Endodermal cell (in vitro differentiated cells): ENCODE data around the gene ZSWIM6. TPM values are rescaled to one million over a fixed set of nuclear protein-coding genes. Genes with fewer than 3 reads are reported as not detected.
A peak's percentile ranks its signal among the peaks of the same experiment; 100 is the strongest.

ENCODE experiments used
- DNase-seq: peaks from one replicate; pipeline ENCODE4 v3.0.0-alpha.2; 2017
- H3K27ac ChIP-seq: 2 replicates; pipeline ENCODE4 v1.5.1; 2013; ENCODE audit warnings: mild to moderate bottlenecking, low read depth, low read length, moderate library complexity
- H3K27me3 ChIP-seq: 2 replicates; pipeline ENCODE4 v1.6.1; 2013; ENCODE audit warnings: mild to moderate bottlenecking, low read length, moderate library complexity; ENCODE audit not compliant: insufficient read depth, control insufficient read depth, poor library complexity, severe bottlenecking
- H3K36me3 ChIP-seq: 2 replicates; pipeline ENCODE4 v1.7.0; 2013; ENCODE audit warnings: mild to moderate bottlenecking, low read length, moderate library complexity; ENCODE audit not compliant: control insufficient read depth, insufficient read depth
- H3K4me1 ChIP-seq: one replicate; pipeline ENCODE4 v1.7.0; 2013; ENCODE audit warnings: low read length; ENCODE audit not compliant: control insufficient read depth, insufficient read depth
- H3K4me3 ChIP-seq: 2 replicates; pipeline ENCODE4 v1.5.1; 2013; ENCODE audit warnings: mild to moderate bottlenecking, low read length, moderate library complexity
- H3K9ac ChIP-seq: 2 replicates; pipeline ENCODE4 v1.6.1; 2013; ENCODE audit warnings: mild to moderate bottlenecking, low read length, moderate library complexity; ENCODE audit not compliant: poor library complexity, severe bottlenecking; ENCODE audit errors: extremely low read depth
- H3K9me3 ChIP-seq: 2 replicates; pipeline ENCODE4 v1.6.1; 2013; ENCODE audit warnings: mild to moderate bottlenecking, low read length, moderate library complexity; ENCODE audit not compliant: control insufficient read depth
- H3K27ac Mint-ChIP-seq: 2 replicates; pipeline ENCODE4 v1.8.0; 2020; ENCODE audit warnings: mixed read lengths
- H3K27me3 Mint-ChIP-seq: 2 replicates; pipeline ENCODE4 v1.8.0; 2021; ENCODE audit warnings: mild to moderate bottlenecking, mixed read lengths; ENCODE audit not compliant: insufficient read depth
- H3K36me3 Mint-ChIP-seq: 2 replicates; pipeline ENCODE4 v1.8.0; 2020; ENCODE audit warnings: low read depth, mixed read lengths
- H3K4me1 Mint-ChIP-seq: 2 replicates; pipeline ENCODE4 v1.8.0; 2020; ENCODE audit warnings: mixed read lengths
- H3K4me3 Mint-ChIP-seq: 2 replicates; pipeline ENCODE4 v1.8.0; 2020; ENCODE audit warnings: mild to moderate bottlenecking, moderate library complexity, mixed read lengths
- H3K9me3 Mint-ChIP-seq: 2 replicates; pipeline ENCODE4 v1.8.0; 2020; ENCODE audit warnings: mild to moderate bottlenecking, mixed read lengths
- WGBS, 2 experiments: methylation state at CpG; one replicate each; pipeline versions ENCODE4 v1.1.5 to v1.1.7; 2013; ENCODE audit warnings: missing lambda C conversion rate in 2 of 2, mixed read lengths in 1 of 2; ENCODE audit not compliant: insufficient coverage in 1 of 2, insufficient read length in 1 of 2; 5-methylcytosine and 5-hydroxymethylcytosine counted together
- total RNA-seq, 2 donors: library from RNA; stranded (reverse); fragmentation: NEBNext Ultra II Directional in 1 of 2; extraction: Animal tissue kit (Norgen Biotek cat#: 25700) in 1 of 2; gene quantifications; 2 replicates in 1 of 2; 3 replicates in 1 of 2; pipeline ENCODE4 v1.2.1, GENCODE V29; 2021
- TF ChIP-seq, protein P1 (sequence below): fragments of 200-600 bp; sonication (generic); conservative IDR thresholded peaks from 2 replicates; pipeline ENCODE4 v1.5.0; 2021; ENCODE audit warnings: antibody characterized with exemption, mild to moderate bottlenecking

The ZSWIM6 gene
- total RNA-seq, 2 donors from 2014 or later, result 18.1 to 18.8 TPM

DNA sequence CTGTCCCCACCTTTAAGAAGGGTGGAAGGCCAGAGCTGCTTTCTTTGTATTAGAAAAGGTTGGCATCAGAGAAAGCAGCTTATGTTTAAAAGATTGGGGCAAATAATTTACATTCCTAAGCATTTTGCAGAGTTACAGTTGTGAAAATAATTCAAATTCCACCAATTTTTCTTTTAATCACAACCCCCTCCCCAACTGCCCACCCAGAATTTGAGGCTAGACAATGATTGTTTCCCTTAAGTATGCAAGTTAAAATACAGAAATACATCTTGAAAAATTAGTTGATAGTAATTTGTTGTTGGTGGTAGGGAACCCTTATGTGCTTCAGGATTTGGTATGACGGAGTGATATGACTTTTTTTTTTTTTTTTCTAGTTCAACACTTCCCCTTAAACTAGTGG is 133.0 kb downstream of the ZSWIM6 start:
- no peak overlapping the region for H3K9ac ChIP-seq
- TF ChIP-seq, protein P1, sequence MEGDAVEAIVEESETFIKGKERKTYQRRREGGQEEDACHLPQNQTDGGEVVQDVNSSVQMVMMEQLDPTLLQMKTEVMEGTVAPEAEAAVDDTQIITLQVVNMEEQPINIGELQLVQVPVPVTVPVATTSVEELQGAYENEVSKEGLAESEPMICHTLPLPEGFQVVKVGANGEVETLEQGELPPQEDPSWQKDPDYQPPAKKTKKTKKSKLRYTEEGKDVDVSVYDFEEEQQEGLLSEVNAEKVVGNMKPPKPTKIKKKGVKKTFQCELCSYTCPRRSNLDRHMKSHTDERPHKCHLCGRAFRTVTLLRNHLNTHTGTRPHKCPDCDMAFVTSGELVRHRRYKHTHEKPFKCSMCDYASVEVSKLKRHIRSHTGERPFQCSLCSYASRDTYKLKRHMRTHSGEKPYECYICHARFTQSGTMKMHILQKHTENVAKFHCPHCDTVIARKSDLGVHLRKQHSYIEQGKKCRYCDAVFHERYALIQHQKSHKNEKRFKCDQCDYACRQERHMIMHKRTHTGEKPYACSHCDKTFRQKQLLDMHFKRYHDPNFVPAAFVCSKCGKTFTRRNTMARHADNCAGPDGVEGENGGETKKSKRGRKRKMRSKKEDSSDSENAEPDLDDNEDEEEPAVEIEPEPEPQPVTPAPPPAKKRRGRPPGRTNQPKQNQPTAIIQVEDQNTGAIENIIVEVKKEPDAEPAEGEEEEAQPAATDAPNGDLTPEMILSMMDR, result no peak
- H3K4me1 ChIP-seq, result no peaks in the 10 kb centered on the region
- H3K27me3 ChIP-seq, result no peaks in the 10 kb centered on the region
- no peak overlapping the region for H3K4me3 ChIP-seq
- no peaks in the 10 kb centered on the region for H3K9me3 Mint-ChIP-seq
- H3K4me1 Mint-ChIP-seq, result peaks cover 16% of the 10 kb centered on the region
- DNase-seq, result no peak
- no peaks in the 10 kb centered on the region for H3K9me3 ChIP-seq
- H3K36me3 ChIP-seq, result no peaks in the 10 kb centered on the region
- no CpG with 5 or more reads among the region's 1 CpG for WGBS, 2 experiments
- H3K36me3 Mint-ChIP-seq, result no peaks in the 10 kb centered on the region
- no peaks in the 10 kb centered on the region for H3K27me3 Mint-ChIP-seq
- no peak overlapping the region for H3K27ac ChIP-seq
- H3K27ac Mint-ChIP-seq, result peak overlapping the region; percentile 53
- no peak overlapping the region for H3K4me3 Mint-ChIP-seq

DNA sequence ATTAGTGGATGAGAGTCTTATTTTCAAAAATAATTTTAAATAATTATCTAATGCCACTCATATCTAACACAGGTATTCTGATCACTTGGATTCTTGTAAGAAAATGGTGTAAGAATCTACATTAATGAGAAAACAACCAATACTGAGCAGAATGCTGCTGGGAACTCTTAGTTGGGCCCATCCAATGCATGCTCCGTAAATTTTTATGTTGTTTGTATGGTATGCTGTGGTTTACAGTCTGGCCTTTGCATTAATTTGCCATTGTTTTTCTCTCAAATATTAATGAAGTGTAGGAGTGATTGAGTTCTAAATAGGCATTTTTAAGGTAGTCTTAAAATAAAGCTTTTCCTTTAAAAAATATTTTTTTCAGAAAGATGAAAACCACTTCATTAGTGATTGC is 133.4 kb downstream of the ZSWIM6 start:
- Histone ChIP-seq H3K36me3 (no peaks in the 10 kb centered on the region), H3K27ac (no peak overlapping the region), H3K4me3 (no peak overlapping the region), H3K4me1 (no peaks in the 10 kb centered on the region), H3K27me3 (no peaks in the 10 kb centered on the region), H3K9me3 (no peaks in the 10 kb centered on the region), H3K9ac (no peak overlapping the region)
- Mint-ChIP-seq H3K9me3 (no peaks in the 10 kb centered on the region), H3K36me3 (peaks cover 2% of the 10 kb centered on the region), H3K27me3 (no peaks in the 10 kb centered on the region), H3K27ac (no peak overlapping the region), H3K4me1 (peaks cover 16% of the 10 kb centered on the region), H3K4me3 (no peak overlapping the region)
- no peak for DNase-seq
- TF ChIP-seq, protein P1, result no peak
- WGBS, 2 experiments, result 95% methylated on average over 1 of the region's 1 CpG; no CpG with 5 or more reads in 1 of the 2 experiments

DNA sequence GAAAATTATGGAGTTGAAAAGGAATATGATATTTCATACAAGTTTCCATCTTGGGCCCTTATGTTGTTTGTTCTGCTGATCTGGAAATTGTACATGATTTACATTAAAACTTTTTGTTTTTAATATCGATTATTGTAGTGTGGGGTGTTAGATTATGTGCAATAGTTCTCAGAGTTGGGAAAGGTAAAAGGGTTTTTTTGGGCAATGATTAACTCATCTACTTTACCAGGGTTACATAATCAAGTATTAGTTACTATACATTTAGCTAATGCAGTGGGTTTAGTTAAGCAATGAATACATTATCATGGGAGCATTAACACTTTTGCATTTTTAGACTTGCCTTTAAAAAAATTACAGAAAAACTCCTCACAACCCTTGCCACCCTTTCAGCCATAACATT is 134.0 kb downstream of the ZSWIM6 start:
- Mint-ChIP-seq H3K27me3 (no peaks in the 10 kb centered on the region), H3K4me3 (no peak overlapping the region), H3K4me1 (peaks cover 16% of the 10 kb centered on the region), H3K36me3 (peaks cover 6% of the 10 kb centered on the region), H3K9me3 (peaks cover 4% of the 10 kb centered on the region), H3K27ac (peak overlapping the region; percentile 14)
- no peak for DNase-seq
- H3K9ac ChIP-seq, result no peak overlapping the region
- H3K4me1 ChIP-seq, result no peaks in the 10 kb centered on the region
- no peak overlapping the region for H3K27ac ChIP-seq
- H3K4me3 ChIP-seq, result no peak overlapping the region
- TF ChIP-seq, protein P1, result no peak
- H3K27me3 ChIP-seq, result no peaks in the 10 kb centered on the region
- no peaks in the 10 kb centered on the region for H3K36me3 ChIP-seq
- 100% methylated on average over 1 of the region's 1 CpG; no CpG with 5 or more reads in 1 of the 2 experiments for whole genome bisulfite sequencing, 2 experiments
- H3K9me3 ChIP-seq, result peaks cover 5% of the 10 kb centered on the region
